Lower leg skin (tissue), 4 donors: Measurements from ENCODE around the gene LSM2. TPM values are rescaled to one million over a fixed set of nuclear protein-coding genes. Genes with fewer than 3 reads are reported as not detected.
"Not testable (repeated sequence)": the region's sequence is repeated elsewhere in the genome, so short reads cannot be mapped to it uniquely, and the experiment has no call there.

Experiments
- DNase-seq, 2 donors: peaks; one replicate each; pipeline ENCODE4 v3.0.0-alpha.2; 2019; ENCODE audit warnings: low spot score in 2 of 2
- H3K4me3 ChIP-seq: fragments of 200-600 bp; sonication (generic); 2 replicates; pipeline ENCODE4 v1.5.1; 2017; ENCODE audit warnings: mild to moderate bottlenecking, low read depth; ENCODE audit not compliant: poor library complexity, severe bottlenecking
- CTCF ChIP-seq, 3 donors: fragments of 450-650 bp; IDR thresholded peaks; one replicate each; pipeline ENCODE4 v1.5.1; 2016; ENCODE audit warnings: antibody characterized with exemption in 3 of 3, mild to moderate bottlenecking in 3 of 3, moderate library complexity in 2 of 3
- POLR2A ChIP-seq, 2 donors: fragments of 450-650 bp; IDR thresholded peaks; one replicate each; pipeline ENCODE4 v1.6.1; 2016 to 2017; ENCODE audit warnings: antibody characterized with exemption in 2 of 2, mild to moderate bottlenecking in 1 of 2, moderate library complexity in 1 of 2
- WGBS, 2 donors: methylation state at CpG; one replicate each; pipeline ENCODE4 v1.1.5; 2018; 5-methylcytosine and 5-hydroxymethylcytosine counted together
- intact Hi-C: fragments of 100-400 bp; cut with DNase I; formaldehyde crosslinking; loops from one replicate; pipeline ENCODE4 v1.15.0; 2023; ENCODE audit warnings: low total_unique reads
- total RNA-seq, 4 donors: library from RNA; depleted of rRNA; stranded (reverse); fragments of >200 nt; gene quantifications; one replicate each; pipeline ENCODE4 v1.1.0, GENCODE V29; 2016

LSM2 gene
- total RNA-seq, 4 donors from 2014 or later: 24.7 to 34.5 (median 28.7) TPM

- no peak overlapping the region for H3K4me3 ChIP-seq
- DNase-seq: no peak
- TF ChIP-seq CTCF (IDR thresholded peaks at IDR 0.05) (no peak), POLR2A (IDR thresholded peaks at IDR 0.05) (no peak)
- 91 to 100% methylated on average over 3 of the region's 3 CpGs for WGBS, 2 donors
- intact Hi-C loops: no loop called here
These were observed 37.7 kb upstream of the LSM2 start for GRCh38 chr6:31844507-31844906.

GRCh38 chr6:31842053-31842452 is 35.3 kb upstream of the LSM2 start:
- no peak overlapping the region for H3K4me3 ChIP-seq
- no peak for DNase-seq
- no peak for TF ChIP-seq POLR2A (IDR thresholded peaks at IDR 0.05)
- no peak for TF ChIP-seq CTCF (IDR thresholded peaks at IDR 0.05)
- 75 to 80% methylated on average over 9 of the region's 9 CpGs for WGBS, 2 donors
- intact Hi-C loops: no loop called here

GRCh38 chr6:31839779-31840126 is 33.0 kb upstream of the LSM2 start:
- 86 to 90% methylated on average over 8 of the region's 8 CpGs for whole genome bisulfite sequencing, 2 donors
- H3K4me3 ChIP-seq, DNase-seq, intact Hi-C loops: not testable (repeated sequence)

- H3K4me3 ChIP-seq: no peak overlapping the region
- no peak for TF ChIP-seq POLR2A (IDR thresholded peaks at IDR 0.05)
- no peak for TF ChIP-seq CTCF (IDR thresholded peaks at IDR 0.05)
- intact Hi-C loops: no loop called here
- DNase-seq: no peak
- 96 to 97% methylated on average over 3 of the region's 3 CpGs for WGBS, 2 donors
These were observed 32.2 kb upstream of the LSM2 start for GRCh38 chr6:31838968-31839367.

GRCh38 chr6:31838114-31838553 is 31.4 kb upstream of the LSM2 start:
- WGBS, 2 donors: 92 to 93% methylated on average over 9 of the region's 9 CpGs
- DNase-seq, intact Hi-C loops, H3K4me3 ChIP-seq: not testable (repeated sequence)

- intact Hi-C loops: no loop called here
- TF ChIP-seq CTCF (IDR thresholded peaks at IDR 0.05) (no peak), POLR2A (IDR thresholded peaks at IDR 0.05) (no peak)
- 23% methylated on average over 1 of the region's 1 CpG for WGBS, 2 donors
- H3K4me3 ChIP-seq: peak overlapping the region; percentile 18
- no peak for DNase-seq
These were observed 30.8 kb upstream of the LSM2 start for GRCh38 chr6:31837369-31838113.
